Stimulated activated effector memory CD8-positive, alpha-beta T cell treated with anti-CD3 and anti-CD28 coated beads, Interleukin-12 subunit alpha, Interleukin-12 subunit beta, amount 100 ng/mL, for 72 hours (primary cell): ENCODE results near the gene CDC42EP5.
"Not testable (repeated sequence)": the region's sequence is repeated elsewhere in the genome, so short reads cannot be mapped to it uniquely, and the experiment has no call there.

Experiments
- ATAC-seq: fragments of 150-1000 bp; cut with Tn5 transposase; 2 replicates; pipeline ENCODE4 v1.10.0; 2021
- DNase-seq, 2 donors: peaks; one replicate each; pipeline ENCODE4 v3.0.0; 2021 to 2022; ENCODE audit warnings: low spot score in 2 of 2
- H3K27ac Mint-ChIP-seq: one replicate; pipeline ENCODE4 v1.8.0; 2022; ENCODE audit warnings: mild to moderate bottlenecking, mixed read lengths
- H3K36me3 Mint-ChIP-seq: one replicate; pipeline ENCODE4 v1.8.0; 2022; ENCODE audit warnings: mild to moderate bottlenecking, mixed read lengths
- H3K4me1 Mint-ChIP-seq: one replicate; pipeline ENCODE4 v1.8.0; 2022; ENCODE audit warnings: mixed read lengths
- H3K4me3 Mint-ChIP-seq: one replicate; pipeline ENCODE4 v1.8.0; 2022; ENCODE audit warnings: mild to moderate bottlenecking, mixed read lengths
- H3K9me3 Mint-ChIP-seq: one replicate; pipeline ENCODE4 v1.8.0; 2022; ENCODE audit warnings: mixed read lengths

The CDC42EP5 gene

GRCh38 chr19:54497747-54498450 is 24.8 kb upstream of the CDC42EP5 start:
- peaks cover 17% of the 10 kb centered on the region for H3K4me1 Mint-ChIP-seq
- H3K9me3 Mint-ChIP-seq, DNase-seq, H3K4me3 Mint-ChIP-seq, H3K36me3 Mint-ChIP-seq, H3K27ac Mint-ChIP-seq: not testable (repeated sequence)
- ATAC-seq: peak; percentile 74

- not testable (repeated sequence) for DNase-seq, H3K27ac Mint-ChIP-seq, H3K9me3 Mint-ChIP-seq, H3K36me3 Mint-ChIP-seq, ATAC-seq, H3K4me3 Mint-ChIP-seq
- H3K4me1 Mint-ChIP-seq: peaks cover 18% of the 10 kb centered on the region
Observed at GRCh38 chr19:54495284-54495683, 22.2 kb upstream of the CDC42EP5 start.

- Mint-ChIP-seq H3K27ac (no peak overlapping the region), H3K9me3 (no peaks in the 10 kb centered on the region), H3K4me1 (peaks cover 18% of the 10 kb centered on the region), H3K4me3 (no peak overlapping the region), H3K36me3 (no peaks in the 10 kb centered on the region)
- DNase-seq (no peak), ATAC-seq (no peak)
Observed at GRCh38 chr19:54493967-54494585, 21.0 kb upstream of the CDC42EP5 start.

GRCh38 chr19:54493056-54493455 is 20.0 kb upstream of the CDC42EP5 start:
- H3K9me3 Mint-ChIP-seq, H3K27ac Mint-ChIP-seq, ATAC-seq, DNase-seq, H3K4me3 Mint-ChIP-seq, H3K36me3 Mint-ChIP-seq: not testable (repeated sequence)
- H3K4me1 Mint-ChIP-seq: peaks cover 15% of the 10 kb centered on the region

- H3K27ac Mint-ChIP-seq: no peak overlapping the region
- ATAC-seq: no peak
- no peak for DNase-seq
- no peaks in the 10 kb centered on the region for H3K9me3 Mint-ChIP-seq
- H3K4me1 Mint-ChIP-seq: peaks cover 10% of the 10 kb centered on the region
- no peak overlapping the region for H3K4me3 Mint-ChIP-seq
- no peaks in the 10 kb centered on the region for H3K36me3 Mint-ChIP-seq
Observed at GRCh38 chr19:54492568-54492967, 19.5 kb upstream of the CDC42EP5 start.

GRCh38 chr19:54489766-54490165 is 16.7 kb upstream of the CDC42EP5 start:
- peaks cover 13% of the 10 kb centered on the region for H3K4me1 Mint-ChIP-seq
- ATAC-seq: no peak
- no peak overlapping the region for H3K4me3 Mint-ChIP-seq
- DNase-seq: no peak
- no peak overlapping the region for H3K27ac Mint-ChIP-seq
- H3K36me3 Mint-ChIP-seq: no peaks in the 10 kb centered on the region
- H3K9me3 Mint-ChIP-seq: no peaks in the 10 kb centered on the region

GRCh38 chr19:54489341-54489740 is 16.2 kb upstream of the CDC42EP5 start:
- Mint-ChIP-seq H3K9me3 (no peaks in the 10 kb centered on the region), H3K4me3 (no peak overlapping the region)

GRCh38 chr19:54485851-54486250 is 12.8 kb upstream of the CDC42EP5 start:
- Mint-ChIP-seq H3K9me3 (no peaks in the 10 kb centered on the region), H3K27ac (no peak overlapping the region), H3K4me1 (peaks cover 21% of the 10 kb centered on the region), H3K36me3 (peaks cover 6% of the 10 kb centered on the region), H3K4me3 (no peak overlapping the region)
- ATAC-seq (no peak), DNase-seq (no peak)

More at GRCh38 chr19:54489341-54489740, 16.2 kb upstream of the CDC42EP5 start:
- Mint-ChIP-seq H3K4me1 (peaks cover 13% of the 10 kb centered on the region), H3K36me3 (no peaks in the 10 kb centered on the region), H3K27ac (no peak overlapping the region)
- DNase-seq (no peak), ATAC-seq (no peak)

- peaks cover 18% of the 10 kb centered on the region for H3K4me1 Mint-ChIP-seq
- H3K9me3 Mint-ChIP-seq: no peaks in the 10 kb centered on the region
- no peak overlapping the region for H3K27ac Mint-ChIP-seq
Observed at GRCh38 chr19:54484451-54484850, 11.4 kb upstream of the CDC42EP5 start.

GRCh38 chr19:54482889-54483288 is 9.8 kb upstream of the CDC42EP5 start:
- no peak overlapping the region for H3K4me3 Mint-ChIP-seq
- no peak for ATAC-seq
- no peak overlapping the region for H3K27ac Mint-ChIP-seq
- H3K9me3 Mint-ChIP-seq: no peaks in the 10 kb centered on the region
- H3K36me3 Mint-ChIP-seq: peaks cover 12% of the 10 kb centered on the region
- no peak for DNase-seq
- peaks cover 18% of the 10 kb centered on the region for H3K4me1 Mint-ChIP-seq

More at GRCh38 chr19:54484451-54484850, 11.4 kb upstream of the CDC42EP5 start:
- Mint-ChIP-seq H3K4me3 (no peak overlapping the region), H3K36me3 (peaks cover 12% of the 10 kb centered on the region)
- DNase-seq (no peak), ATAC-seq (no peak)

- Mint-ChIP-seq H3K36me3 (peaks cover 12% of the 10 kb centered on the region), H3K4me3 (no peak overlapping the region), H3K27ac (no peak overlapping the region), H3K4me1 (peaks cover 18% of the 10 kb centered on the region), H3K9me3 (no peaks in the 10 kb centered on the region)
- DNase-seq (peak in 1 of 2 donors; percentile 41), ATAC-seq (peak; percentile 55)
Observed at GRCh38 chr19:54481326-54481930, 8.3 kb upstream of the CDC42EP5 start.

GRCh38 chr19:54480051-54480450 is 7.0 kb upstream of the CDC42EP5 start:
- H3K4me1 Mint-ChIP-seq: peaks cover 12% of the 10 kb centered on the region

GRCh38 chr19:54478677-54479266 is 5.7 kb upstream of the CDC42EP5 start:
- DNase-seq: no peak
- H3K9me3 Mint-ChIP-seq: no peaks in the 10 kb centered on the region
- peaks cover 12% of the 10 kb centered on the region for H3K36me3 Mint-ChIP-seq
- no peak overlapping the region for H3K4me3 Mint-ChIP-seq
- H3K27ac Mint-ChIP-seq: no peak overlapping the region
- H3K4me1 Mint-ChIP-seq: peaks cover 12% of the 10 kb centered on the region
- ATAC-seq: peak; percentile 28

More at GRCh38 chr19:54480051-54480450, 7.0 kb upstream of the CDC42EP5 start:
- DNase-seq (no peak), ATAC-seq (no peak)
- peaks cover 12% of the 10 kb centered on the region for H3K36me3 Mint-ChIP-seq
- H3K9me3 Mint-ChIP-seq: no peaks in the 10 kb centered on the region
- no peak overlapping the region for H3K27ac Mint-ChIP-seq
- H3K4me3 Mint-ChIP-seq: no peak overlapping the region

- no peak overlapping the region for H3K27ac Mint-ChIP-seq
- no peak overlapping the region for H3K4me3 Mint-ChIP-seq
Observed at GRCh38 chr19:54477650-54478049, 4.6 kb upstream of the CDC42EP5 start.

GRCh38 chr19:54475706-54476105 is 2.6 kb upstream of the CDC42EP5 start:
- Mint-ChIP-seq H3K27ac (no peak overlapping the region), H3K4me3 (no peak overlapping the region), H3K36me3 (peaks cover 6% of the 10 kb centered on the region), H3K9me3 (no peaks in the 10 kb centered on the region), H3K4me1 (peaks cover 10% of the 10 kb centered on the region)
- DNase-seq (no peak), ATAC-seq (no peak)

More at GRCh38 chr19:54477650-54478049, 4.6 kb upstream of the CDC42EP5 start:
- Mint-ChIP-seq H3K9me3 (no peaks in the 10 kb centered on the region), H3K36me3 (peaks cover 11% of the 10 kb centered on the region), H3K4me1 (peaks cover 13% of the 10 kb centered on the region)
- ATAC-seq: no peak
- DNase-seq: no peak
